Mesodermal cell (in vitro differentiated cells): ENCODE measurements around the gene NEO1.
"Not testable (repeated sequence)": the region's sequence is repeated elsewhere in the genome, so short reads cannot be mapped to it uniquely, and the experiment has no call there.

Source experiments
- H3K27ac ChIP-seq: 2 replicates; pipeline ENCODE4 v1.7.0; 2013; ENCODE audit warnings: mild to moderate bottlenecking, low read depth, low read length, moderate library complexity; ENCODE audit not compliant: severe bottlenecking
- H3K36me3 ChIP-seq: 2 replicates; pipeline ENCODE4 v1.7.1; 2013; ENCODE audit warnings: mild to moderate bottlenecking, low read length, moderate library complexity; ENCODE audit not compliant: control insufficient read depth, insufficient read depth
- H3K4me1 ChIP-seq: one replicate; pipeline ENCODE4 v1.7.1; 2013; ENCODE audit warnings: mild to moderate bottlenecking, low read length; ENCODE audit not compliant: insufficient read depth, control insufficient read depth, poor library complexity, severe bottlenecking
- H3K4me3 ChIP-seq: 2 replicates; pipeline ENCODE4 v1.7.0; 2013; ENCODE audit warnings: low read length, control low read depth, mild to moderate bottlenecking; ENCODE audit not compliant: insufficient read depth, poor library complexity, severe bottlenecking; ENCODE audit errors: extremely low read depth
- H3K9me3 ChIP-seq: 2 replicates; pipeline ENCODE4 v1.7.1; 2013; ENCODE audit warnings: mild to moderate bottlenecking, low read length, moderate library complexity; ENCODE audit not compliant: control insufficient read depth
- WGBS, 2 experiments: methylation state at CpG; one replicate each; pipeline ENCODE4 v1.1.5; 2013; ENCODE audit warnings: missing lambda C conversion rate in 2 of 2; ENCODE audit not compliant: insufficient coverage in 2 of 2; 5-methylcytosine and 5-hydroxymethylcytosine counted together

NEO1 gene

DNA sequence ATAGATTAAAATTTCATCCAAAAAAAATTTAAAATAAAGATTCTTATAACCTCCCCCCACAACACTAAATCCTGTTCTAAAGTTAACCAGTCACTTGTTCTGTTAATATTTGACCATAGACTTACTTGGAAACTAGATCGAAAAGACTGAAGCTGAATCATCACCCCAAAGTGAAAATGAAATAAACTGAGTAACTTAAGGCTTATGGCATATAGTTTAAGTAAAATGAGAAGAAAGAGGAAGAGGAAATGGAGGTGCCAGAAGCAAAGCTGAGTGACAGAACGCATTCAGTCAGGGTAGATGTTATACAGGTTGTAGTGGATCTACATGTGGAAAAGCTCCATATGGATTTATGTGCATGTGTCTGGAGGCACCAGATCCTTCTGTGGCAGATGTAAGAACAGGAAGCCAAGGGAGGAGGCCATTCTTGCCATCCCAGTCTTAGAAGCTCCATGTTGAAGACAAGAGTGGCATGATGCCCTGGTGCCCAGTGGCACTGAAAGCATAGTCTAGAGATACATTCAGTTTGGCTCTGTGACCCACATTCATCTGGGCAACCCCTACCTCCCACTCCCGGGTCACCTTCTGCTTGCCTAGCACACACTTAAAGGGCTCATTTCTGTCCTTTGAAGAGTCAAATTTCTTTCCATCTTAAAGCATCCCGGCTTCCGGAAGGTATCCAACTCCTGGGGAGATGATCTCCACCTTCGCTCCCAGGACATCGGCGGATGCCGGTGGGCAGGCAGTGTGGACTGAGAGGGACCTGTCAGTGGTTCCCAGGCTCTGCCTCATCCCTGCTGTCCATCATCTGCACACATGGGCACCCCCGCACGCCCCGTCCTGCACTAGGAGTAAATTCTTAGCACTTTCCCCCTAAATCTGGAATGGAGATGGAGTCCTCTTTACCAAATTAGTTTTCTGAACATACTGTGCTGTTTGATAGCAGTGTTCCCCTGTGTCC is 90.8 kb downstream of the NEO1 start:
- Histone ChIP-seq H3K9me3 (no peaks in the 10 kb centered on the region), H3K36me3 (peaks cover 5% of the 10 kb centered on the region), H3K4me1 (no peaks in the 10 kb centered on the region), H3K4me3 (no peak overlapping the region), H3K27ac (no peak overlapping the region)
- 93 to 97% methylated on average over 8 to 12 of the region's 12 CpGs for WGBS, 2 experiments

DNA sequence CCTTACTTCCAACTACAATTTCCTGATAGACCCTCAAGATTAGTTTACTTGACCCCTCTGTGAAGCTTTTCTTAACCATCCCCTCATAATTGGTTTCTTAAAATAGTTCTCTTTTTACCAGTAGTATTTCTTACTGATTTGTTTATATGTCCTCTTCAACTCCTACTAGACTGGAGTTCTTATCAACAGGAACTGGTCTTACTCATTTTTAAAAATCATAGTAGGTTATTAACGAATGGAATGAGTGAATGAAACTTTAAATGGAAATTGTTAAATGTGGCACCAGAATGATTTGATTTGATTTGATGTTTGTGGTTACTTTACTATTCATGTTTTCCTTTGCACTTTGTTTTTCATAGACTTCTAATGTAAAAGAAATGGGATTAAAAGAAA is 91.5 kb downstream of the NEO1 start:
- Histone ChIP-seq H3K4me3 (no peak overlapping the region), H3K4me1 (no peaks in the 10 kb centered on the region), H3K36me3 (peaks cover 1% of the 10 kb centered on the region), H3K27ac (no peak overlapping the region), H3K9me3 (no peaks in the 10 kb centered on the region)
- no CpG with 5 or more reads among the region's 1 CpG for WGBS, 2 experiments

DNA sequence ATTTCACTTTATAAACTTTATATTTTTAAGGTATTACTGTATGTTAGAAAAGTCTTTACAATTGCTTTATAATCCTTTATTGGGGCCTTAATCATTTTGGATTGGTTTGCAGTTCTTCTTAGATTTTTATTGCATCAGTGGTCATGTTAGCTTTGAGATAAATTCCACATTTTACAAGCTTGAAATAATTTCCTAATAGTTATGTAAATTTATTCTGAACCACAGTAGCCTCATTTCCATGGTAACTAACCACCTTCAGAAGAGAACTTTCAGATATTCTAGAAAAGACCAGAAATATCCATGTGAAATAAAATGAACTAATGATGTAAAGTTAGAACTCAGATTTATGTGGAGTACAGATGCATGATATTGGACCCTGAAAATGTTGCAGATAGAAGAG is 94.2 kb downstream of the NEO1 start:
- H3K27ac ChIP-seq: no peak overlapping the region
- H3K4me3 ChIP-seq: no peak overlapping the region
- no peaks in the 10 kb centered on the region for H3K4me1 ChIP-seq
- H3K9me3 ChIP-seq: peaks cover 8% of the 10 kb centered on the region
- peaks cover 4% of the 10 kb centered on the region for H3K36me3 ChIP-seq

DNA sequence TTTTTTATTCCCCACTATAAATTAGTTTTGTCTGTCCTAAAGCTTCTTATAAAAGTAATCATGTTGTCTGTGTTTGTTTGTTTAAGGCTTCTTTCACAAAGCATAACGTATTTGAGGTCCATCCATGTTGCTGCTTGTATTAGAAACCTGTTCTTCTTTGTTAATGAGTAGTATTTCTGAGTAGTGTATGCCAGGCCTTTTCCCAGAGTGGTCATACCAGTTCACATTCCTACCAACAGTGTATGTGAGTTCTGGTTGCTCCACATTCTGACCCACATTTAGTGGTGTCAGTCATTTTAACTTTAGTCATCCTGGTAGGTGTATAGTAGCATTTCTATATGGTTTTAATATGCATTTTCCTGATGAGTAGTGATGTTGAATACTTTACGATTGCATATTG is 98.6 kb downstream of the NEO1 start:
- Histone ChIP-seq H3K4me1 (no peaks in the 10 kb centered on the region), H3K9me3 (peaks cover 29% of the 10 kb centered on the region), H3K27ac (no peak overlapping the region), H3K36me3 (peaks cover 4% of the 10 kb centered on the region), H3K4me3 (no peak overlapping the region)
- WGBS, 2 experiments: 100% methylated on average over 1 of the region's 2 CpGs; no CpG with 5 or more reads in 1 of the 2 experiments

DNA sequence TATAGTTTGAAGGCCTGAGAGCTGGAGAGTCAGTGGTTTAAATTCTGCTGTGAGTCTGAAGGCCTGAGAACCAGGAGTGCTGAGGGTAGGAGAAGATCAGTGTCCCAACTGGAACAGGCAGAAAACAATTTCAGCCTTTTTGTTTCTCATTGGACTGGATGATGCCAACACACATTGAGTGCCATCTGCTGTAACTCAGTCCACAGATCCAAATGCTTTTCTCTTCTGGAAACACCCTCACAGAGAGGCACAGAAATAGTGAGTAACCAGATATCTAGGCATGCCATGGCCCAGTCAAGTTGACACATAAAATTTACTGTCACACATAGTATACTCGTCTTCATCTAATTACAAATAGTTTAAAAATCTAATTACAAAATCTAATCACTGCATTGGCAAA is 100.8 kb downstream of the NEO1 start:
- WGBS, 2 experiments: 71 to 100% methylated on average over 1 of the region's 1 CpG
- Histone ChIP-seq H3K4me1 (no peaks in the 10 kb centered on the region), H3K4me3 (no peak overlapping the region), H3K36me3 (peaks cover 20% of the 10 kb centered on the region), H3K27ac (no peak overlapping the region), H3K9me3 (peaks cover 33% of the 10 kb centered on the region)

DNA sequence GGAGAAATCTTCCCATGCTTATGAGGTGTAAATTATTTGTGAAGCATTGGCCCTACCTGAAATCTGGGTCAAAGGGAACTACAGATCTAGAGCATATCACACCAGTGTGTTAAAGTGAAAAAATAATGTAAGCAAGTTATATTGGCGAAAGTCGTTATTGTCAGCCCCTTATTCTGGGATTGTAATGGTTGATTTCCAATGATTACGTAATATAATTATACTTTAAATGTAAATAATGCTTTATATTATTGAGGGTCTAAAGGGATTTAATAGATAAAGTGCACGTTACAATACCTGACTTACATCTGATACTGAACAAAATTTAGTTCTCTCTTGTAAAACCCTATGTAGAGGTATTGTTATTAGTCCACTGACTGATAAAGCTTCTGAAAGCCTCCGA is 101.2 kb downstream of the NEO1 start:
- no peaks in the 10 kb centered on the region for H3K4me1 ChIP-seq
- H3K4me3 ChIP-seq: no peak overlapping the region
- peaks cover 20% of the 10 kb centered on the region for H3K36me3 ChIP-seq
- no CpG with 5 or more reads among the region's 5 CpGs for WGBS, 2 experiments
- no peak overlapping the region for H3K27ac ChIP-seq
- peaks cover 33% of the 10 kb centered on the region for H3K9me3 ChIP-seq

DNA sequence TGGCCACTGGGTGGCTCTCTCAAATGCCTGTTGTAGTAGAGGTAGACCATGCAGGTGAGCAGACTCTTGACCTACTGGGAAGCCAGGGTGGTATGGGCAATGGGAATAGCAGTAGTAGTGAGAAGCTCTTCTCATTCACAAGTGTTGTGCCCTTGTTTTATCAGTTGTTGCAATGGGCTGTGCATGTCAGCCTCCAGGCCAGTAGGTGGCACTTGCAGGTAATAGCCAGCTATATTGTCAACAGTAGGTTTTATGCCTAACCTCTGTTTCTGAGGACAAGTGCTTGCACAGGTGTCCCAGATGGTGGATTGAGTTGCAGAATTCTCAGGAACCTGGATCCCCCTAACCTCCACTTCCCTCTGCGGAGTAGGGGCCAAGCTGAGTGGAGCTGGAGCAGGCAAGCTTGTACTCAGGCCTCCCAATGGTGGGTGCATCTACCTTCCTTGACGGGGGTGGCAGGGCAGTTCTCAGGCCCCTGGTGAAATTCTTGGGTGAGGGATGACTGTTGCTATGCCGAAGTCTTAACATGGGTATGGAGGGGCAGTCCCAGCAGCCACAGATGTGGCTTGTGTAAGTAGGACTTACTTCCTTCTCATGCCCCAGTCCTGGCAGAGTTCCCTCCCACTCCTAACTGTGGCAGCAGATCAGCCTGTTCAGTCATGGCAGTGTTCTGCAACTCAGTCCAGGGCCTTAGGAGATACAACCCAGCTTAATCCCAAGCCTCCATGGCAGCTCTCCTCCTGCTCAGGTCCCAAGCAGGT is 104.3 kb downstream of the NEO1 start:
- H3K4me3 ChIP-seq: no peak overlapping the region
- H3K9me3 ChIP-seq: peaks cover 22% of the 10 kb centered on the region
- no peaks in the 10 kb centered on the region for H3K4me1 ChIP-seq
- peaks cover 23% of the 10 kb centered on the region for H3K36me3 ChIP-seq
- WGBS, 2 experiments: 90% methylated on average over 3 of the region's 3 CpGs; no CpG with 5 or more reads in 1 of the 2 experiments
- no peak overlapping the region for H3K27ac ChIP-seq

DNA sequence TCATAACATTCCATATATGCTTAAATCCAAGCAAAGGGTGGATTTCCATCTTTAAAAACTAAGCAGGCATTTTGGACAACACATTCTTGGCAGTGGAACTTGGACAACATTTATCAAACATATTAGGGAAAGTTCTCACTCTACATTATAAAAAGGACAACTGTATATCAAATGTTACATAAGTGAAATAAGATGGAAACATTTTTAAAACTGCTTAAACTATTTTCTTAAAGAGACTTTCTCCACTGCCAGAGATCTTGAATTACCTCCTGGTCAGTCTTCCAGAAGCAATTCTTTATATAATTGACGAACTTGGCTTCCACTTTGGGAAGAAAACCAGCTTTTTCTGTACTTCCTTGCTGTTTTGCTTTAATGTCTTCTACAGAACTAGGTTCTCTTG is 109.3 kb downstream of the NEO1 start:
- H3K27ac ChIP-seq: no peak overlapping the region
- H3K36me3 ChIP-seq: peaks cover 29% of the 10 kb centered on the region
- H3K9me3 ChIP-seq: peaks cover 15% of the 10 kb centered on the region
- no peak overlapping the region for H3K4me3 ChIP-seq
- 75 to 100% methylated on average over 1 of the region's 1 CpG for WGBS, 2 experiments
- no peaks in the 10 kb centered on the region for H3K4me1 ChIP-seq

DNA sequence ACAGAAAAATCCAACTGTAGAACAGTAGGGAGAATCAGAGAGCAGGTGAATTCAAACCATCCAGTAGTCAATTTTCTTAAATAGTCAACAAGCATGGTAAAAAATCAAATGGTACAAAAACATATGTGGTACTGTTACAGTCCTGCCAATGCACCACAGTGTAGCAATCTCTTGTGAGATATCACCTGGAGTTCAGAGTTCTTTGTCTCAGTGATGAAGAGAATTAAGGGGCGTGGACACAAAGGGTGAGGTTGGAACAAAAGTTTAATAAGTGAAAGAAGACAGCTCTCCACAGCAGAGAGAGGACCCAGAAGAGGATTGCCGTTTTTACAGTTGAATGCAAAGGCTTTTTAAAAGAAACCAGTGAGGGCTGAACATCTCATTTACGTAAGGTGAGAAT is 113.2 kb downstream of the NEO1 start:
- 94 to 98% methylated on average over 3 of the region's 3 CpGs for WGBS, 2 experiments
- Histone ChIP-seq H3K9me3 (peaks cover 17% of the 10 kb centered on the region), H3K4me3 (no peak overlapping the region), H3K4me1 (no peaks in the 10 kb centered on the region), H3K27ac (peak overlapping the region; percentile 8), H3K36me3 (peaks cover 25% of the 10 kb centered on the region)

DNA sequence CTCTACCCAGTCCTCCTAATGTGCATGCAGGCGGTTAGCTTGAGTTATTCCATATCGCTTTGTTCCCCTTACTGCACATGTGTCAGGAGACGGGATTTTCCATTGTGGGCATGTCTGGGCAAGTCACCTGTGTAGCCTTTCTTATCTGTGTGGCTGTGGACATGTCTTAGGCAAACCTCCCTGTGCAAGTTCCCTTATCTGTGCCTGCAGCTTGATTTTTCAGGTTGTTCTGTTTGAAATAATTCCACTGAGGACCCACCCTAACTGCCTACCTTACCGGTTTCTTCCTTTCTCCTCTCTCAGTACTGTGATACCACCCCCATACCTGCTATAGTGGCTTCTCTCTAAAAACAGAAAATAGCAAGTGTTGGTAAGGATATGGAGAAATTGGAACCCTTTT is 113.6 kb downstream of the NEO1 start:
- Histone ChIP-seq H3K27ac (peak overlapping the region; percentile 8), H3K4me3 (no peak overlapping the region), H3K36me3 (peaks cover 21% of the 10 kb centered on the region), H3K9me3 (peaks cover 17% of the 10 kb centered on the region), H3K4me1 (no peaks in the 10 kb centered on the region)
- WGBS, 2 experiments: 100% methylated on average over 3 of the region's 4 CpGs

DNA sequence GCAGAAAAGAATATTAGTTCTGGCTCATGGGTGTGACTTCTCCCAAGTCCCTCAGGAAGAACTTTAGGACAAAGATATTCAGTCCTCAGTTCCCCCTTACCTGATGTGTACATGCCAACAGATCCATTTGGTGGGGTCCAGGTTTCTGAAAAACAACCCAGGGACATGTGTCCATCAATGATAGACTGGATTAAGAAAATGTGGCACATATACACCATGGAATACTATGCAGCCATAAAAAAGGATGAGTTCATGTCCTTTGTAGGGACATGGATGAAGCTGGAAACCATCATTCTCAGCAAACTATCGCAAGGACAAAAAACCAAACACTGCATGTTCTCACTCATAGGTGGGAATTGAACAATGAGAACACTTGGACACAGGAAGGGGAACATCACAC is 114.4 kb downstream of the NEO1 start:
- peaks cover 17% of the 10 kb centered on the region for H3K9me3 ChIP-seq
- WGBS, 2 experiments: no CpG with 5 or more reads among the region's 1 CpG

More for the DNA sequence above, 114.4 kb downstream of the NEO1 start:
- H3K4me1 ChIP-seq, H3K4me3 ChIP-seq, H3K27ac ChIP-seq: not testable (repeated sequence)
- peaks cover 21% of the 10 kb centered on the region for H3K36me3 ChIP-seq
